Large intestine (tissue), 3 donors: ENCODE results near the gene CNEP1R1. TPM values are rescaled to one million over a fixed set of nuclear protein-coding genes. Genes with fewer than 3 reads are reported as not detected.
A peak's percentile ranks its signal among the peaks of the same experiment; 100 is the strongest.

ENCODE experiments used
- DNase-seq, 2 donors: peaks; one replicate each; pipeline versions ENCODE4 v3.0.0 to v3.0.0-alpha.2; 2013
- H3K27ac ChIP-seq: one replicate; pipeline ENCODE4 v1.5.1; 2013; ENCODE audit warnings: low read length
- H3K27me3 ChIP-seq: 2 replicates; pipeline ENCODE4 v1.6.1; 2013; ENCODE audit warnings: low read length; ENCODE audit not compliant: control insufficient read depth, insufficient read depth
- H3K36me3 ChIP-seq: 2 replicates; pipeline ENCODE4 v1.6.1; 2013; ENCODE audit warnings: low read length; ENCODE audit not compliant: control insufficient read depth, insufficient read depth
- H3K4me1 ChIP-seq: one replicate; pipeline ENCODE4 v1.6.1; 2013; ENCODE audit warnings: low read length; ENCODE audit not compliant: control insufficient read depth, insufficient read depth
- H3K4me3 ChIP-seq: one replicate; pipeline ENCODE4 v1.5.1; 2013; ENCODE audit warnings: low read length
- H3K9me3 ChIP-seq: one replicate; pipeline ENCODE4 v1.6.1; 2013; ENCODE audit warnings: mild to moderate bottlenecking, low read depth, low read length, moderate library complexity; ENCODE audit not compliant: control insufficient read depth
- WGBS: methylation state at CpG from one replicate; pipeline ENCODE4 v1.1.5; 2013; ENCODE audit warnings: low lambda C conversion rate; ENCODE audit not compliant: insufficient coverage; 5-methylcytosine and 5-hydroxymethylcytosine counted together
- polyA plus RNA-seq: library from polyadenylated mRNA; unstranded; fragments of 120-200 nt; gene quantifications from one replicate; pipeline ENCODE4 v1.2.1, GENCODE V29; 2013

CNEP1R1 gene
- polyA plus RNA-seq, 1 donor: 25.3 TPM

DNA sequence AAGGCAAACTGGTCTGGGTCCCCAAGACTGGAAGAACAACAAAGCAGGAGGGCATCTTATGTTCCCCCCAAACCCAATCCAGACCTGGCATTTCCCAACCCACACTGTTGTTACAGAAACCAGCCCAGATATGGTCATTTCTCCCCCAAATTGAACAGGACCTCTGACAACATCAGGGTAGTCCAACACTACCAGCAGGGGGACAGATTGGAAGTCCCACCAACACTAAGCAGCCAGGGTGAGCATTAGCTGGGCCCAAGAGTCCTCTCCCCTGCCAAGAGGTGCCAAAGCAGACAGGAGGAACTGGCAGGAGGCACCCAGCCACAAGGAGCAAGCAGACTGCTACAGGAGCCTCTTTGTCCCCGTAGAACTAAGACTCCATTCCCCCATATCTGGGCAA, 29.3 kb upstream of the CNEP1R1 start:
- H3K27me3 ChIP-seq: peaks cover 3% of the 10 kb centered on the region
- DNase-seq: no peak
- no CpG with 5 or more reads among the region's 1 CpG for WGBS
- no peaks in the 10 kb centered on the region for H3K36me3 ChIP-seq
- no peaks in the 10 kb centered on the region for H3K4me1 ChIP-seq
- H3K4me3 ChIP-seq: no peak overlapping the region
- H3K9me3 ChIP-seq: no peaks in the 10 kb centered on the region
- no peak overlapping the region for H3K27ac ChIP-seq

DNA sequence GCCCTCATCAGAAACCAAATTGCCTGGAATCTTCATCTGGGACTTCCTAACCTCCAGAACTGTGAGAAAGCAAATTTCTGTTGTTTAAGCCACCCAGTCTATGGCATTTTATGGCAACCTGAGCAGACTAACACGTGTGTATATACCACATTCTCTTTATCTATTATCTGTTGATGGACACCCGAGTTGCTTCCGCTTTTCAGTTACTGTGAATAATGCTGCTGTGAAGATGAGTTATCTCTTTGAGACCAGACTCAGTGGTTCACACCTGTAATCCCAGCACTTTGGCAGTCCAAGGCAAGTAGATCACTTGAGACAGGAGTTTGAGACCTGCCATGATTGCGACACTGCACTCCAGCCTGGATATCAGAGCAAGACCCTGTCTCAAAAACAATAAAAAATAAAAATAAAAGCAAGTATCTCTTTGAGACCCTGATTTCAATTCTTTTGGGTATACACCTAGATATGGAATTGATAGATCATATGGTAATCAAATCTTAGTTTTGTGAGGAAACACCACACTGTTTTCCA, 27.2 kb upstream of the CNEP1R1 start:
- no peaks in the 10 kb centered on the region for H3K36me3 ChIP-seq
- peaks cover 5% of the 10 kb centered on the region for H3K27me3 ChIP-seq
- H3K9me3 ChIP-seq: no peaks in the 10 kb centered on the region
- H3K4me1 ChIP-seq: no peaks in the 10 kb centered on the region
- no peak overlapping the region for H3K4me3 ChIP-seq
- WGBS: no CpG with 5 or more reads among the region's 4 CpGs
- DNase-seq: no peak
- no peak overlapping the region for H3K27ac ChIP-seq

DNA sequence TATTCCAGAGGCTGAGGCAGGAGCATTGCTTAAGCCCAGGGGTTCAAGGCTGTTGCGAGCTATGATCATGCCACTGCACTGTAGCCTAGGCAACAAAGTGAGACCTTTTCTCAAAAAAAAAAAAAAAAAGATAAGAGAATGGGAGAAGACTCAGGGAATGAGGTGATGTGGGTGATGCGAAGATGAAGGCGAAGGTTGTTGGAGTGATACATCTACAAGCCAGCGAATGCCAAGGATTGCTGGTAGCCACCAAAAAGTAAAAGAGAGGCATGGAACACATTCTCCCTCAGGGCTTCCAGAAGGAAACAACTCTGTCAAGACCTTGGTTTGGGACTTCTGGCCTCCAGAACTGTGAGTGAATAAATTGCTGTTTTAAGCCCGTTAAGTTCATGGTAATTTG, 26.0 kb upstream of the CNEP1R1 start:
- Histone ChIP-seq H3K27ac (no peak overlapping the region), H3K9me3 (no peaks in the 10 kb centered on the region), H3K4me1 (no peaks in the 10 kb centered on the region), H3K36me3 (no peaks in the 10 kb centered on the region), H3K4me3 (no peak overlapping the region), H3K27me3 (peaks cover 6% of the 10 kb centered on the region)
- 100% methylated on average over 2 of the region's 5 CpGs for WGBS
- DNase-seq: no peak

DNA sequence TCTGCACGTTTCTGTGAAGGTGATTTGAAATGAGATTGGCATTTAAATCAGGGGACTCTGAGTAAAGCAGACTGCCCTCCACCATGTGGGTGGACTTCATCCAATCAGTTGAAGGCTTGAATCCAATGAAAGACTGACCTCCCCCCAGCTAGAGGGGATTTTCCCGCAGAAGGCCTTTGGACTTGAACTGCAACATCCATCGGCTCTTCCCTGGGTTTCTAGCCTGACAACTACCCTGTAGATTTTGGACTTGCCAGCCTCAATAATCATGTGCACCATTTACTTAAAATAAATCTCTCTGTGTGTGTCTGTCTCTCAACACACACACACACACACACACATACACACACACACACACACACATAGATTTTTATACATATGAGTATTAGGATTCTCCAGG, 23.9 kb upstream of the CNEP1R1 start:
- Histone ChIP-seq H3K4me3 (no peak overlapping the region), H3K27ac (no peak overlapping the region), H3K36me3 (no peaks in the 10 kb centered on the region), H3K4me1 (no peaks in the 10 kb centered on the region), H3K9me3 (no peaks in the 10 kb centered on the region), H3K27me3 (peaks cover 3% of the 10 kb centered on the region)
- no CpG with 5 or more reads among the region's 3 CpGs for WGBS
- DNase-seq: no peak

DNA sequence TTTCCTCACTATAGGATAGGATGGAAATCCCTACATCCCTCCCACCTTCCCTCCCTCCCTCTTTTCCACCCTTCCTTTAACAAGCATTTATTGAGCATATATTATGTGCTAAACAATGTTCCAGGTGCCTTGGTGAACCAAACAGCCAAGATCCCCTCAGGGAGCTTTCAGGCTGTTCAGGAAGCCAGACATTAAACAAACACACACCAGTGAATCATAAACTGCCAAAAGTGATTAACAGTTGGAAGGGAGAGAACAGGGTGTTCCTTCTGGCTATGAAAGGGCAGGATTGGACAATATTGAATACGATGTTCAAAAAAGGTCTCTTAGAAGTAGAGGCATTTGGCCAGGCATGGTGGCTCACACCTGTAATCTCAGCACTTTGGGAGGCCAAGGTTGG, 22.8 kb upstream of the CNEP1R1 start:
- Histone ChIP-seq H3K27ac (no peak overlapping the region), H3K4me3 (no peak overlapping the region), H3K27me3 (peaks cover 3% of the 10 kb centered on the region), H3K36me3 (no peaks in the 10 kb centered on the region), H3K9me3 (no peaks in the 10 kb centered on the region), H3K4me1 (no peaks in the 10 kb centered on the region)
- no CpG with 5 or more reads among the region's 1 CpG for WGBS
- DNase-seq: no peak

DNA sequence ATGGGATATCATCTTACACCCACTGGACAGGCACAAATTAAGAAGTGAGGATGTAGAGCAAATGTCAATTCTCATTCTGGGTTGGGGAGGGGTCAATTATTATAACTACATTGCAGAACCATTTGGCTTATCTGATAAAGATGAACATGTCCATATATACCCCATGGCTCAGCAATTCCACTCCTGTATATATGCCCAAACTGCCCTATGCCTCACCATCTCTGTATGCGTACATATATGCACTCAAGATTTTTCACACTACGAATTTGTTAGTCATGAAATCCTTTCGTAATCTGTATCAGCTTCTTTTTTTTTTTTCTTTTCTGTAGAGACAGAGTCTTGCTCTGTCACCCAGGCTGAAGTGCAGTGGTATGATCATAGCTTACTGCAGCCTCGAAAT, 20.8 kb upstream of the CNEP1R1 start:
- 100% methylated on average over 1 of the region's 4 CpGs for WGBS
- Histone ChIP-seq H3K27ac (no peak overlapping the region), H3K9me3 (no peaks in the 10 kb centered on the region), H3K36me3 (no peaks in the 10 kb centered on the region), H3K27me3 (peaks cover 3% of the 10 kb centered on the region), H3K4me1 (no peaks in the 10 kb centered on the region), H3K4me3 (no peak overlapping the region)
- no peak for DNase-seq

DNA sequence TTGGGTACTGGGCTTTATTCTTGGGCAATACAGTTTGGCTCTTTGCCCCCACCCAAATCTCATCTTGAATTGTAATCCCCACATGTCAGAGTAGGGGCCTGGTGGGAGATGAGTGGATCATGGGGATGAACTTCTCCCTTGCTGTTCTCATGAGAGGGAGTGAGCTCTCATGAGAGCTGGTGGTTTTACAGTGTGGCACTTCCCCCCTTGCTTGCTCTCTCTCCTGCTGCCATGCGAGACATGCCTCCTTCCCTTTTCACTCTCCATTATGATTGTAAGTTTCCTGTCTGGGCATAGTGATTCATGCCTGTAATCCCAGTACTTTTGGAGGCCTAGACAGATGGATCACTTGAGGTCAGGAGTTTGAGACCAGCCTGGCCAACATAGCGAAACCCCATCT, 18.1 kb upstream of the CNEP1R1 start:
- DNase-seq: no peak

DNA sequence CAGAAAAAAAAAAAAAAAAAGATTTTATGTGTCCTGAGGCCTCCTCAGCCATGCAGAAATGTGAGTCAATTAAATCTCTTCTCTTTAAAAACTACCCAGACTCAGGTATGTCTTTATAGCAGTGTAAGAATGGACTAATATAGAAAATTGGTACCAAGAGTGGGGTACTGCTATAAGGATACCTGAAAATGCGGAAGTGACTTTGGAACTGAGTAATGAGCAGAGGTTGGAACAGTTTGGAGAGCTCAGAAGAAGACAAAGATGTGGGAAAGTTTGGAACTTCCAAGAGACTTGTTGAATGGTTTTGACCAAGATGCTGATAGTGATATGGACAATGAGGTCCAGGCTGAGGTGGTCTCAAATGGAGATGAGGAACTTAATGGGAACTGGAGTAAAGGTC, 17.3 kb upstream of the CNEP1R1 start:
- Histone ChIP-seq H3K27ac (no peak overlapping the region), H3K36me3 (no peaks in the 10 kb centered on the region), H3K4me1 (peaks cover 18% of the 10 kb centered on the region), H3K27me3 (peaks cover 1% of the 10 kb centered on the region), H3K4me3 (no peak overlapping the region), H3K9me3 (no peaks in the 10 kb centered on the region)
- DNase-seq: no peak
- 100% methylated on average over 1 of the region's 1 CpG for WGBS

More for the DNA sequence above, 18.1 kb upstream of the CNEP1R1 start:
- Histone ChIP-seq H3K27ac (no peak overlapping the region), H3K27me3 (peaks cover 3% of the 10 kb centered on the region), H3K36me3 (no peaks in the 10 kb centered on the region), H3K9me3 (no peaks in the 10 kb centered on the region), H3K4me1 (peaks cover 18% of the 10 kb centered on the region), H3K4me3 (no peak overlapping the region)
- WGBS: no CpG with 5 or more reads among the region's 2 CpGs

DNA sequence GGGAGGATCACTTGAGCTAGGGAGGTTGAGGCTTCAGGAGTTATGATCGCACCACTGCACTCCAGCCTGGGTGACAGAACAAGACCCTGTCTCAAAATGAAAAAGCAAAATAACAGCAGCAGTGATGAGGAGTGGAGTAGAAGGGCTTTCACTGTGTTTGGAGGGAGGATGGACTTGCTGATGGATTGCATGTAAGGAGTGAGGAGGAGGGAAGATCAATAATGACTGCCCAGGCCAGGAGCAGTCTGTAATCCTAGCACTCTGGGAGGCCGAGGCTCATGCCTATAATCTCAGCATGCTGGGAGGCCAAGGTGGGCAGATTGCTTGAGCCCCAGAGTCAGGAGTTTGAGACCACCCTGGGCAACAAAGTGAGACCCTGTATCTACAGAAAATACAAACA, 14.8 kb upstream of the CNEP1R1 start:
- Histone ChIP-seq H3K27ac (peak overlapping the region; percentile 43), H3K36me3 (no peaks in the 10 kb centered on the region), H3K4me1 (peaks cover 18% of the 10 kb centered on the region), H3K27me3 (no peaks in the 10 kb centered on the region), H3K9me3 (no peaks in the 10 kb centered on the region), H3K4me3 (no peak overlapping the region)
- no peak for DNase-seq
- WGBS: no CpG with 5 or more reads among the region's 2 CpGs

DNA sequence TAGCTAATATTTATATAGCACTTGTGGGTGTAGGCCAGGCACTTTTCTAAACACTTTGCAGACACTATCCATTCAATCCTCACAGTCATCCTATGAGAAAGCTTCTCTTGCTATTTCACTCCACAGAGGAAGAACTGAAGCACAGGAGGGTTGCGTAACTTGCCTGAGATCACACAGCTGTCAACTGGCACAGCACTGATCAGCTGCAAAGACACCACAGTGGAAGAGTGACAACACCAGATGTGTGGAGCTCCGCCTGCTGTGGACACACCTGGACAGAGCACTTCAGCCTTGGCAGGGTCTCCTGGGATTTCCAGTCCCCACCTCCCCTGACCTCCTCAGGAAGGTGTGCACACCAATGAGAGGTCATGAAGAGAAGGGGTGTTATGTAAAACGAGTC, 13.3 kb upstream of the CNEP1R1 start:
- WGBS: no CpG with 5 or more reads among the region's 3 CpGs

DNA sequence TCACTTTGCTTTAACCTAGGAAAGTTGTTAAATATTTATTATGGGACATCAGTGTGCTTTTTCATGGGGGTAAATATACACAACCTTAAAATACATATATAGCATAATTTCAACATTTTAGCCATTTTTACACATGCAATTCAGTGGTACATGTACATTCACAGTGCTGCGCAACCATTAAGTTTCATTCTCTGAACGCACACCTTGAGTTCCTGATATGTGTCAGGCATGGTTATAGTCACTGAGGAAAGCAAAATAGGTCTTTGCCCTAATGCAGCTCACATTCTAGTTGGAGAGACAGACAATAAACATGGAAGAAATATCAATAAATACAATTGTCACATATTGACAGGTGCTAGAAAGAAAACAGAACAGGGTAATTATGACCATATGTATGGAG, 12.8 kb upstream of the CNEP1R1 start:
- Histone ChIP-seq H3K36me3 (no peaks in the 10 kb centered on the region), H3K27me3 (no peaks in the 10 kb centered on the region), H3K9me3 (no peaks in the 10 kb centered on the region), H3K4me3 (no peak overlapping the region), H3K27ac (no peak overlapping the region), H3K4me1 (peaks cover 18% of the 10 kb centered on the region)
- DNase-seq: no peak
- WGBS: 100% methylated on average over 1 of the region's 2 CpGs

More for the DNA sequence above, 13.3 kb upstream of the CNEP1R1 start:
- Histone ChIP-seq H3K9me3 (no peaks in the 10 kb centered on the region), H3K4me3 (no peak overlapping the region), H3K27me3 (no peaks in the 10 kb centered on the region), H3K36me3 (no peaks in the 10 kb centered on the region), H3K4me1 (peaks cover 18% of the 10 kb centered on the region), H3K27ac (no peak overlapping the region)
- peak; percentile 14 to 15 for DNase-seq
